ENCODE measurements around the gene MAP1B. TPM values are rescaled to one million over a fixed set of nuclear protein-coding genes. Genes with fewer than 3 reads are reported as not detected.

MAP1B gene
- total RNA-seq, 1 experiment from 2014 or later, result 43.8 TPM

DNA sequence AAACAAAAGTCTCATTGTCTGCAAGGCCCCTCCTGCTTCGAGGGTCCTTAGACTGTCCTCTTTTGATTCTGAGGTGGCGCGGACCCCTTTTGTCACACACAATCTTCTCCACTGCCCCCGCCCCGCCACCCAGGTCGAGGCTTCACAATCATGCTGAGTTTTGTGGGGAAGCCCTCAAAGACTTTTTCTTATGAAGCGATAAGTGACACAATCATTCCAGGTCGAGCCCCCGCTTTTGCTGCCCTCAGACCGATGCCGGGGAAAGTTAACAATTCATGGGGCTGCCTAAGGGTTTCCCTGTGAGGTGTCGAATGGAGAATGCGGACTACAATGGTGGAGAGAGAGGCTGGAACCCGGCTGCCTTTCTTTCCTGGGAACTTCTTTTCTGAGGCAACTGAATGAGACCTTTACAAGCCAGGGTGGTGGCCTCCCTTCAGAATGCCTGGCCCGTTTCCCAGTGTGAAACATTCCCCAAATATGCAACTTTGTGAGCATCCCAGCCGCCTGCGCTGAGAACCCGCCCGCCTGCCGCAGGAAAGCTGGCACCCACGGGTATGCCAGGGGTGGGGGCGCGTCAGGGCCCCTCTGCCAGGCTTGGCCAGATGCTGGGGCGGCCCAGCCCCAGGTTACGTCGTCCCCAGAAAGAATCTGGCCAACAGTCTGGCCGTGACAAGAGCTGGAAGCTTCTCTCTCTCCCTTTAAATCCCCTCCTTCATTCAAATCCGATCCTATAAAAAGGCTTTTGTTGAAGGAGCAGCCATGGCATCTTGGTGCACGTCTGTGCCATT is 71.9 kb downstream of the MAP1B start:
- H3K27ac Mint-ChIP-seq (ENCODE audit: low read depth, unreplicated experiment), result peak overlapping the region; percentile 63
- TF ChIP-seq, protein P1, sequence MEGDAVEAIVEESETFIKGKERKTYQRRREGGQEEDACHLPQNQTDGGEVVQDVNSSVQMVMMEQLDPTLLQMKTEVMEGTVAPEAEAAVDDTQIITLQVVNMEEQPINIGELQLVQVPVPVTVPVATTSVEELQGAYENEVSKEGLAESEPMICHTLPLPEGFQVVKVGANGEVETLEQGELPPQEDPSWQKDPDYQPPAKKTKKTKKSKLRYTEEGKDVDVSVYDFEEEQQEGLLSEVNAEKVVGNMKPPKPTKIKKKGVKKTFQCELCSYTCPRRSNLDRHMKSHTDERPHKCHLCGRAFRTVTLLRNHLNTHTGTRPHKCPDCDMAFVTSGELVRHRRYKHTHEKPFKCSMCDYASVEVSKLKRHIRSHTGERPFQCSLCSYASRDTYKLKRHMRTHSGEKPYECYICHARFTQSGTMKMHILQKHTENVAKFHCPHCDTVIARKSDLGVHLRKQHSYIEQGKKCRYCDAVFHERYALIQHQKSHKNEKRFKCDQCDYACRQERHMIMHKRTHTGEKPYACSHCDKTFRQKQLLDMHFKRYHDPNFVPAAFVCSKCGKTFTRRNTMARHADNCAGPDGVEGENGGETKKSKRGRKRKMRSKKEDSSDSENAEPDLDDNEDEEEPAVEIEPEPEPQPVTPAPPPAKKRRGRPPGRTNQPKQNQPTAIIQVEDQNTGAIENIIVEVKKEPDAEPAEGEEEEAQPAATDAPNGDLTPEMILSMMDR (IDR thresholded peaks at IDR 0.05; ENCODE audit: unreplicated experiment), result no peak
- H3K4me3 Mint-ChIP-seq (ENCODE audit: unreplicated experiment), result peak overlapping the region; percentile 59
- CTCF ChIA-PET, result interaction anchor here (1.2 kb wide), 1 partner anchor 13 kb away, joined by 4 read pairs; no protein-coding TSS in a partner anchor
- H3K27me3 Mint-ChIP-seq (ENCODE audit: insufficient read depth, unreplicated experiment), result no peaks in the 10 kb centered on the region
- H3K36me3 Mint-ChIP-seq (ENCODE audit: insufficient read depth, unreplicated experiment), result no peaks in the 10 kb centered on the region
- H3K9me3 Mint-ChIP-seq (ENCODE audit: unreplicated experiment), result no peaks in the 10 kb centered on the region
- no TSS peak for BruUV-seq (replicated peaks)
- H3K4me1 Mint-ChIP-seq (ENCODE audit: insufficient read depth, unreplicated experiment), result peaks cover 19% of the 10 kb centered on the region
- POLR2A ChIA-PET, result interaction anchor here (1.3 to 1.6 kb wide), 2 partner anchors 9 to 12 kb away, joined by 3 to 5 read pairs; no protein-coding TSS in a partner anchor
- peak; percentile 87 for DNase-seq (ENCODE audit: unreplicated experiment)
- intact Hi-C loops (cut with micrococcal nuclease), result no loop called here

DNA sequence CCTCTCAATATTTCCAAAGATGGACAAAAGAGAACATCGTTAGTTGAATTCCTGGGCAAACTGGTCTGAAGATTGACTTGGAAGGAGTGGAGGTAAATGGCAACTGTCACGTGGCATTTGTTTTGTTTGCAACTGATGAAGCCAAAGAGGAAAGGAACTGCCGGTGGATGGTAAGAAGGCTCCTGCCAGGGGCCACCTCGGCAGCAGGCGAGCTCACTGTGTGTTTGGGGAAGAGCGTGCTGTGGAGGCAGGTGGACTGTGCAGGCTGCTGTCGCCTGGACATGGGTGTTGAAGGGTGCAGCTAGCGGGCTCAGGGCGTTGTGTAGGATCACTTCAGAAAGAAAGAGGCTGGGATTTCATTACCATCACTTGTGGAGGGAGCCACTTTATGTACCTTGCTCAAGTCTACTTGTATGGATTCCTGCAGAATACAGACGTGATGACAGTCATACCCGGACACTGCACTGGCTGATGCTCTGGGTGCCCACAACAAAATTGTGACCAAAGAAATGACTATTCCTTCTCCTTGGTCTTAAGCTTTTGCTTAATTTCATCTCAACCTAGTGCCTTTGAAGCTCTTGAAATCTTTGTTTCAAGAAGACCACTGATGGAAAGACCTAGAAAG is 72.7 kb downstream of the MAP1B start:
- peak overlapping the region; percentile 59 for H3K4me3 Mint-ChIP-seq (ENCODE audit: unreplicated experiment)
- BruUV-seq (replicated peaks), result no TSS peak
- CTCF ChIA-PET, result no interaction called here

DNA sequence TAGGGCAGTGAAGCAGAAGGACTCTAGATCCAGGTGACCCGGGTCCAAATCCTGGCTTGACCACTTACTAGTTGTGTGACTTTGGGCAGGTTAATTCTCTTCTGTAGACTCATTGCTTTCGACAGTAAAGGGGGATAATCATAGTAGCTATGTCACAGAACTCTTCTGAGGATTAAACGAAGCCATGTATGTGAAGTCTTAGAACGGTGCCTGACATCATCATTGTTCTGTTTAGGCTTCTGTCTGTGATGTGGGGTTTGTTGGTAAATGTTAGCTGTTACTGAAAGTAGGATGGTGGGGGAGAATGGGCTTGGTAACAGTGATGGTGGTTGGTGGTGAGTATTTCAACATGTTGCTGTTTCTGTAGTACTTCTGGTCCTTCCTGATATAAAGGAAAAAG is 73.7 kb downstream of the MAP1B start:
- ChIA-PET CTCF (interaction anchor here (0.6 kb wide), 1 partner anchor 256 kb away, joined by 4 read pairs; no protein-coding TSS in a partner anchor), POLR2A (no interaction called here)
- BruUV-seq (replicated peaks), result no TSS peak
- TF ChIP-seq, protein P1 (IDR thresholded peaks at IDR 0.05; ENCODE audit: unreplicated experiment), result no peak
- no peaks in the 10 kb centered on the region for H3K27me3 Mint-ChIP-seq (ENCODE audit: insufficient read depth, unreplicated experiment)
- intact Hi-C loops (cut with micrococcal nuclease), result no loop called here
- H3K27ac Mint-ChIP-seq (ENCODE audit: low read depth, unreplicated experiment), result no peak overlapping the region
- H3K4me3 Mint-ChIP-seq (ENCODE audit: unreplicated experiment), result no peak overlapping the region
- H3K9me3 Mint-ChIP-seq (ENCODE audit: unreplicated experiment), result no peaks in the 10 kb centered on the region
- peaks cover 19% of the 10 kb centered on the region for H3K4me1 Mint-ChIP-seq (ENCODE audit: insufficient read depth, unreplicated experiment)
- DNase-seq (ENCODE audit: unreplicated experiment), result no peak
- no peaks in the 10 kb centered on the region for H3K36me3 Mint-ChIP-seq (ENCODE audit: insufficient read depth, unreplicated experiment)

More for the DNA sequence above, 72.7 kb downstream of the MAP1B start:
- POLR2A ChIA-PET, result interaction anchor here (1.3 to 1.6 kb wide), 2 partner anchors 8 to 13 kb away, joined by 3 to 5 read pairs; no protein-coding TSS in a partner anchor
- H3K27ac Mint-ChIP-seq (ENCODE audit: low read depth, unreplicated experiment), result peak overlapping the region; percentile 63
- H3K36me3 Mint-ChIP-seq (ENCODE audit: insufficient read depth, unreplicated experiment), result no peaks in the 10 kb centered on the region
- TF ChIP-seq, protein P1 (IDR thresholded peaks at IDR 0.05; ENCODE audit: unreplicated experiment), result no peak
- DNase-seq (ENCODE audit: unreplicated experiment), result peak; percentile 31
- intact Hi-C loops (cut with micrococcal nuclease), result no loop called here
- no peaks in the 10 kb centered on the region for H3K9me3 Mint-ChIP-seq (ENCODE audit: unreplicated experiment)
- no peaks in the 10 kb centered on the region for H3K27me3 Mint-ChIP-seq (ENCODE audit: insufficient read depth, unreplicated experiment)
- peaks cover 19% of the 10 kb centered on the region for H3K4me1 Mint-ChIP-seq (ENCODE audit: insufficient read depth, unreplicated experiment)

DNA sequence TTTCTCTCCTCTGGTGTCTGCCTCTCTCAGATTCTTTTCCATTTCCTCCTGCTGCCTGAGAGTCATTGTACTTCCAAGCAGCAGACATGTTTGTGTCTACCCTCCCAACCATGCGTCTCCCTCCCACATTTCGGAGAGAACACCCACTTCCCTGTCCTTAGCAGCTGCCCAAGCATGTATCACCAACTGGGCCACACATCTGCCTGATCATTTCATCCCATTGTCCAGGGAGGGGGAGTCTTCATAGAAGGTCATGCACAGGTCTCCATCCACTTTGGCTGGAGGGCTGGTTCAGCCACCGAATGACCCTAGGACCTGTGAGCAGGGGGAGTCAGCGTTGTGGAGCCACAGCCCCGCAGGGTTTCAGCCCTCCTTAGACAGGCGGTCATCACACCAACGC is 75.4 kb downstream of the MAP1B start:
- no TSS peak for BruUV-seq (replicated peaks)

More for the DNA sequence above, 75.4 kb downstream of the MAP1B start:
- no peak for DNase-seq (ENCODE audit: unreplicated experiment)
- no peak overlapping the region for H3K4me3 Mint-ChIP-seq (ENCODE audit: unreplicated experiment)
- no peaks in the 10 kb centered on the region for H3K36me3 Mint-ChIP-seq (ENCODE audit: insufficient read depth, unreplicated experiment)
- ChIA-PET CTCF (no interaction called here), POLR2A (no interaction called here)
- intact Hi-C loops (cut with micrococcal nuclease), result no loop called here
- TF ChIP-seq, protein P1 (IDR thresholded peaks at IDR 0.05; ENCODE audit: unreplicated experiment), result no peak
- H3K4me1 Mint-ChIP-seq (ENCODE audit: insufficient read depth, unreplicated experiment), result peaks cover 19% of the 10 kb centered on the region
- no peaks in the 10 kb centered on the region for H3K9me3 Mint-ChIP-seq (ENCODE audit: unreplicated experiment)
- H3K27me3 Mint-ChIP-seq (ENCODE audit: insufficient read depth, unreplicated experiment), result no peaks in the 10 kb centered on the region
- no peak overlapping the region for H3K27ac Mint-ChIP-seq (ENCODE audit: low read depth, unreplicated experiment)

All from MCF 10A (cell line).